ENCODE results near the gene GJB2. TPM values are rescaled to one million over a fixed set of nuclear protein-coding genes. Genes with fewer than 3 reads are reported as not detected.
"Not testable (repeated sequence)": the region's sequence is repeated elsewhere in the genome, so short reads cannot be mapped to it uniquely, and the experiment has no call there.

GJB2 gene
- polyA plus RNA-seq, 3 donors = 3.1 to 4.7 (median 4.0) TPM

GRCh38 chr13:20171364-20171763 lies 21.4 kb downstream of the GJB2 start:
- no peak for DNase-seq (ENCODE audit: low read depth in 3 of 3, low spot score in 2 of 3)

DNA sequence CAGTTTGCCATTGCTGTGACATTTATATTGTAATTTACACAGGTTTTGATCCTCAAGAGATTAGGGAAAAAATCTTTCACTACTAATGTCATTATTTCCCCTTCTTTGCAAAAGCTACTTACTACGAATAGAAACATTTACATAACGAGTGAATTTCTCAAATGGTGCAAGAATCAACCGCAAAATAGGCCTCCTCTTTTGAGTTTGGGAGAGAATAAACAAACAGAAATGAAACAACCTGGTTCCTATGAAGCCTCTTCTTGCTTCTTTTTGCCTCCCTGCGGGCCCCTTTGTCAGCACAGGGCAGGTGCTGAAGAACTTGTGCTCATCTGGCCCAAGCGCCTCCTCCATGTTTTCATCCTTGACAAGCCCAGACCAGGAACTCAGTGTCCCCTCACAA lies 21.8 kb downstream of the GJB2 start:
- DNase-seq (ENCODE audit: low read depth in 3 of 3, low spot score in 2 of 3) = no peak

GRCh38 chr13:20168396-20168795 lies 24.3 kb downstream of the GJB2 start:
- DNase-seq (ENCODE audit: low read depth in 3 of 3, low spot score in 2 of 3) = no peak

- DNase-seq (ENCODE audit: low read depth in 3 of 3, low spot score in 2 of 3) = no peak
Observed at GRCh38 chr13:20165417-20166257, 27.1 kb downstream of the GJB2 start.

DNA sequence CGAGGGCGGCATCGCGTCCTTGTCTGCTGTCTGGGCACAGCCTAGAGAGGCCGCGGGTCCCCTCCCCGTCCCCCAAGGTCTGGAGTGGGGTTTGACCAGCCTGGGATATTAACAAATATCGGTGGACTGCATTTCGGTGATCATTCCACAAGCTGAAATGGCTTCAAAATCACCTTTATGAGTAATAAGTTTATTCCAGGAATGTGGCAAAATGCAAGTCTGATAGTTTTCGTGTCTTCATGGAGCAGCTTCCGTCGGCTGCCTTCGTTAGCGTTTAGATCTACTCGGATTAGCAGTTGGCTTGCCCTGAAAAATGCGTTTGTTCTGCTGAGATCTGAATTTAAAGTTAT lies 30.8 kb downstream of the GJB2 start:
- DNase-seq (ENCODE audit: low read depth in 3 of 3, low spot score in 2 of 3) = no peak

DNA sequence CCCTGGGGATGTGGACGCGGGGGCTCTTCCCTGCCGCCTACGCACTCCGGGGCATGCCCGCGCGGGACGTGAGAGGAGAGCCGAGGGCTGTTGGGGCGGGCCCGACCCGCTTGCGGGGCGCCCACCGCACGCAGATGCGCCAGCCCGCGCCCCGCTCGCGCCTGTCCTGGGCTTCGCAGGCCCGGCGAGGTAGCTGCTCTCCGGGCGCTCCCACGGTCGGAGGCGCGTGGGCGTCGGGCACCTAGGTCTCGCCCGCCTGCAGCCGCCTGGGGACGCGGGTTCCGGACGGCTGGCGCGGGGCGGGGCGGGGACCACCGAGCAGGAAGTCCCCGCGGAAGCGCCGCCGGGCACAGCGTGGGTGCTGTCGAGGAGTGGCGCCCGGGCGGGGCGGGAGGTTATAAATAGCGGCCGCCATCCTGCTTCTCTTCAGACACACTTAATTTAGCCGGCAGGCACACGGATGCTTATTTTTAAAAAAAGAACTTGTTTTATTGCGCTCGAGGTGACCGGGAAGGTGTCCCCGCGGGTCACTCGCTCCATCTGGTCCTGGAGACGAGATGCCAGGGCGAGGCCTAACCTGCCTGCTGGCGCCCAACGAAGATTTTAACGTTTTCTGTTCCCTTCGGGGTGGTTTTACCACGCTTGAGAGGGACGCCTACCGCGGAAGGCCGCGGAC lies 31.3 kb downstream of the GJB2 start:
- DNase-seq (ENCODE audit: low read depth in 3 of 3, low spot score in 2 of 3) = no peak

GRCh38 chr13:20160306-20161274 lies 32.1 kb downstream of the GJB2 start, which contains the start of gene GJA3:
GJA3 (minus strand) TSS chr13:20161052; CDS start chr13:20143288, 17,764 bp downstream.
- no peak for DNase-seq (ENCODE audit: low read depth in 3 of 3, low spot score in 2 of 3)

GRCh38 chr13:20159646-20160305 lies 33.0 kb downstream of the GJB2 start:
- no peak for DNase-seq (ENCODE audit: low read depth in 3 of 3, low spot score in 2 of 3)

- DNase-seq (ENCODE audit: low read depth in 3 of 3, low spot score in 2 of 3) = no peak
Observed at GRCh38 chr13:20157151-20157796, 35.5 kb downstream of the GJB2 start.

GRCh38 chr13:20156702-20157101 lies 36.0 kb downstream of the GJB2 start:
- no peak for DNase-seq (ENCODE audit: low read depth in 3 of 3, low spot score in 2 of 3)

- DNase-seq (ENCODE audit: low read depth in 3 of 3, low spot score in 2 of 3) = not testable (repeated sequence)
Observed at GRCh38 chr13:20153290-20153689, 39.4 kb downstream of the GJB2 start.

- DNase-seq (ENCODE audit: low read depth in 3 of 3, low spot score in 2 of 3) = no peak
Observed at GRCh38 chr13:20151612-20152011, 41.1 kb downstream of the GJB2 start.

DNA sequence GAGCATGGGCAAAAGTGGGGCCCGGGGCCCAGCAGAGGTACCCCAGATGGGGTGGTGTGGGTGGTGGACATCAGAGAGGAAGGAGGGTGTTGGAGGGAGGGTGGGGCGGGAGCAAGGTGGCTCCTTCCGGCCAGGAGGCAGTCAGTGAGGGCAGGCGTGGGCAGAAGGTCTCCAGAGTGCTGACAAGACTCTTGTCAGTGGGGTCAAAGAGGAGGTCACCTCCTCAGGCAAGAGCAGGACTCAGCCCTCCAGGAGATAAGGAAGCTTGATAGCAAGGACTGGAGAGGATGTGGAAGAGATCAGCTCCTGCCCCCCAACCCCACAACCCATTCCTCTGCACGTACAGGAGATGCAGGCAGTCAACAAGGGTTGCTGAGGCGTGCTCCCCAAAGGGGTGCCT lies 41.7 kb downstream of the GJB2 start:
- no peak for DNase-seq (ENCODE audit: low read depth in 3 of 3, low spot score in 2 of 3)

- DNase-seq (ENCODE audit: low read depth in 3 of 3, low spot score in 2 of 3) = no peak
Observed at GRCh38 chr13:20150561-20150960, 42.2 kb downstream of the GJB2 start.

DNA sequence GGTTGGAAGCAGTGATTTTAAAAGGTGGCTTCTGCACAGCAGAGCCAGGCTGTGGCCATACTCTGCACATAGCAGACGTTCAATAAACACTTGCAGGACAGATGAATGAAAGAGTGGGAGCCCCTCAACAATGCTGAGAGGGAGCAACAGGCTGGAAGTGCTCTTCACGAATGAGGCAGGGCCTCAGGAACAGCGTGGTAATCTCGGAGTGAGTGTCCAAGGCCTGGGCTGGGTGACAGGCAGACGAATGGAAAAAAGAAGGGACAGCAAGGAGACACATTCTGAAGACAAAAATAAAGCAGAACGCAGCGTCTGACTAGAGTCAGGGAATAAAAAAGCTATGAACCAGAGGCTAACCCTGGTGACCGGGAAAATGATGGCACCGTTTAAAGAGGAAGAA lies 43.0 kb downstream of the GJB2 start:
- DNase-seq (ENCODE audit: low read depth in 3 of 3, low spot score in 2 of 3) = no peak

GRCh38 chr13:20148501-20149183 lies 44.1 kb downstream of the GJB2 start:
- no peak for DNase-seq (ENCODE audit: low read depth in 3 of 3, low spot score in 2 of 3)

DNA sequence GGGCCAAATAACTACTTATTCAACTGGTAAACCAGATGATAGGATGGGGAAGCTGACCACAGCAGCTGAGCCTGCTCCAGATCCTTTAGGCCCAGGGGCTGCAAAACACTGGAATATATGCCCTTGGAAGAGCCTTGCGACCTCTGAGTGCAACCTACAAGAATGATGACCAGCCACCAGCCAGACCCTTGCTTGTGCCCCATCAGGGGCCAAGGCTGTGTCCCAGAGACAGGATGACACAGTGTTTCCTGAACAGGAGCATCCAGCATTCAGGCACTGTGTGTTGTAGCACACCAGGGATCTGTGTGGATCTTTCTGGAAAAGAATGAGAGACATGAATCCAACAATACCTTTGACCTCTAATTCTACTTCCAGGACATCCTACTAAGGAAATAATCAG lies 46.4 kb downstream of the GJB2 start:
- no peak for DNase-seq (ENCODE audit: low read depth in 3 of 3, low spot score in 2 of 3)

- no peak for DNase-seq (ENCODE audit: low read depth in 3 of 3, low spot score in 2 of 3)
Observed at GRCh38 chr13:20145521-20145920, 47.2 kb downstream of the GJB2 start.

DNA sequence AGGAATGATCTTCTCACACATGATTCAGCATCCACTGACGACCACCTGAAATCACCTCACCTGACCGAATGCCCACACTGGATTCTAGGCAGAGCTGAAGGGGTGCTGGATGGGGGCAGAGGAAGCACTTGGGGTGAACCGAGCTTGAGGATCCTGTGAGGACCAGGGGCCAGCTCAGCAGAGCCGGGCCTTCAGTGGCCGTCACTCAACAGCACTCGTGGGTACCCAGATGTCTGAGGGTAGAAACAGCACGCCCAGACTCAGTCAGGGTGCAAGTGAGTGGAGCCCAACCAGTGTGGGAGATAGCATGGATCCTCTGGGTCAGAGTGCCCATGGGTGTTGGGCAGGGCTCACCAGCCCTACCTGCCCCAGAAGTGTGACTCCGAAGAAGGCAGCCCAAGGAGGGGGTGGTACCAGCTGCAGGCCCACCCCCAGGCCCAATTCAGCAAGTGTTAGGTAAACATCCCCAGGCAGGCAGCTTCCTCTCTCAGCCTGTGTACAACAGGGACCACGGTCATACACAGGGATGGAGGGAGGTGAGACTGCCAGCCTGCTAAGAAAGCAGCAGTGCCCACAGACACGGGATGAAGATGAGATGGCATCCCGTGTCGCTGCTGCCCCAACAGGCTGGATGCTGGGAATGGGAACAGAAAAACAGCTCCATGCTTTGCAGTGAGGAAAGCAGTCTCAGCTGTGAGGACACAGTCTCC lies 48.4 kb downstream of the GJB2 start:
- DNase-seq (ENCODE audit: low read depth in 3 of 3, low spot score in 2 of 3) = no peak
